NB4 (cell line): Measurements from ENCODE around the gene SNX14.

Experiments
- DNase-seq: peaks from one replicate; pipeline ENCODE4 v3.0.0; 2010; ENCODE audit warnings: low read depth
- H3K4me3 ChIP-seq: one replicate; pipeline ENCODE4 v1.5.1; 2011; ENCODE audit warnings: mild to moderate bottlenecking, low read depth, low read length, moderate library complexity
- MYC ChIP-seq: IDR thresholded peaks from 2 replicates; pipeline ENCODE4 v1.6.1; 2011; ENCODE audit warnings: low read depth, low read length
- POLR2A ChIP-seq: IDR thresholded peaks from 2 replicates; pipeline ENCODE4 v1.6.1; 2011; ENCODE audit warnings: mild to moderate bottlenecking; ENCODE audit not compliant: insufficient read length; ENCODE audit errors: extremely low read depth
- TF ChIP-seq, protein P1 (sequence below): IDR thresholded peaks from 2 replicates; pipeline ENCODE4 v1.6.1; 2011; ENCODE audit warnings: low read depth, low read length
- TF ChIP-seq, protein P2 (sequence below): IDR thresholded peaks from one replicate; pipeline ENCODE4 v1.5.1; 2012; ENCODE audit warnings: low read depth, low read length

The SNX14 gene

DNA sequence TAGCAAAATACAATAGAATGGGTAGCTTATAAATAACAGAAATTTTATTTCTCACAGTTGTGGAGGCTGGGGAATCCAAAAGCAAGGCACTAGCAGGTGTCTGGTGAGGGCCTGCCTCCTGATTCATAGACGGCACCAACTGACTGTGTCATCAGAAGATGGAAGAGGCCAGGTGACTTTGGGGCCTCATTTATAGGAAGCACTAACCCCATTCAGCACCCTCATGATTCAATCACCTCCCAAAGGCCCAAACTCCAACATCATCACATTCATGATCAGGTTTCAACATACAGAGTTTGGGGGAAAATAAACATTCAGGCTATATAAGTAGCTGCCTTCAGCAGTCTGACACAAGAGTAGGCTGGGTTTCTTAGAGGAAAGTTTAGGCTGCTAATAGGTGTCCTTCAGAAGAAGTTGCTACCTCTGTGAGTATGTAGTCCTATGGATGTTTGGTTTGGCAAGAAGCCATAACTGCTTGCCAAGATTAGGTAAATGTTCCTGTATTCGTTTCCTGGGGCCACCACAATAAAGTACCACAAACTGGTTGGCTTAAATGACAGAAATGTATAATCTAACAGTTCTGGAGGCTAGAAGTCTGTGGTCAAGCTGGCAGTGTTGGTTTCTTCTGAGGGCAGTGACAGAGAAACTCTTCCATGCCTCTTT, 94.9 kb downstream of the SNX14 start:
- H3K4me3 ChIP-seq: no peak overlapping the region
- DNase-seq: no peak
- TF ChIP-seq, protein P1, sequence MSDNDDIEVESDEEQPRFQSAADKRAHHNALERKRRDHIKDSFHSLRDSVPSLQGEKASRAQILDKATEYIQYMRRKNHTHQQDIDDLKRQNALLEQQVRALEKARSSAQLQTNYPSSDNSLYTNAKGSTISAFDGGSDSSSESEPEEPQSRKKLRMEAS: no peak
- TF ChIP-seq POLR2A (no peak), MYC (no peak)

DNA sequence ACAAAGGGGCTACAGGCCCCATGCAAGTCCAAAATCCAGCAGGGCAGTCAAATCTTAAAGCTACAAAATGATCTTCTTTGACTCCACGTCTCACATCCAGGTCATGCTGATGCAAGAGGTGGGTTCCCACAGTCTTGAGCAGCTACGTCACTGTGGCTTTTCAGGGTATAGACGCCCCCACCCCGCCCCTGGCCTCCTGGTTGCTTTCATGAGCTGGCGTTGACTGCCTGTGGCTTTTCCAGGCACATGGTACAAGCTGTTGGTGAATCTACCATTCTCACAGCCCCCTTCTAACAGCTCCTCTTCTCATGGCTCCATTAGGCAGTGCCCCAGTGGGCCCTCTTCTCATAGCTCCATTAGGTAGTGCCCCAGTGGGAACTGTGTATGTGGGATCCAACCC, 96.8 kb downstream of the SNX14 start:
- DNase-seq: no peak
- H3K4me3 ChIP-seq: no peak overlapping the region
- TF ChIP-seq, protein P2, sequence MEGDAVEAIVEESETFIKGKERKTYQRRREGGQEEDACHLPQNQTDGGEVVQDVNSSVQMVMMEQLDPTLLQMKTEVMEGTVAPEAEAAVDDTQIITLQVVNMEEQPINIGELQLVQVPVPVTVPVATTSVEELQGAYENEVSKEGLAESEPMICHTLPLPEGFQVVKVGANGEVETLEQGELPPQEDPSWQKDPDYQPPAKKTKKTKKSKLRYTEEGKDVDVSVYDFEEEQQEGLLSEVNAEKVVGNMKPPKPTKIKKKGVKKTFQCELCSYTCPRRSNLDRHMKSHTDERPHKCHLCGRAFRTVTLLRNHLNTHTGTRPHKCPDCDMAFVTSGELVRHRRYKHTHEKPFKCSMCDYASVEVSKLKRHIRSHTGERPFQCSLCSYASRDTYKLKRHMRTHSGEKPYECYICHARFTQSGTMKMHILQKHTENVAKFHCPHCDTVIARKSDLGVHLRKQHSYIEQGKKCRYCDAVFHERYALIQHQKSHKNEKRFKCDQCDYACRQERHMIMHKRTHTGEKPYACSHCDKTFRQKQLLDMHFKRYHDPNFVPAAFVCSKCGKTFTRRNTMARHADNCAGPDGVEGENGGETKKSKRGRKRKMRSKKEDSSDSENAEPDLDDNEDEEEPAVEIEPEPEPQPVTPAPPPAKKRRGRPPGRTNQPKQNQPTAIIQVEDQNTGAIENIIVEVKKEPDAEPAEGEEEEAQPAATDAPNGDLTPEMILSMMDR: no peak
- no peak for TF ChIP-seq MYC
- TF ChIP-seq, protein P1: no peak
- no peak for TF ChIP-seq POLR2A

DNA sequence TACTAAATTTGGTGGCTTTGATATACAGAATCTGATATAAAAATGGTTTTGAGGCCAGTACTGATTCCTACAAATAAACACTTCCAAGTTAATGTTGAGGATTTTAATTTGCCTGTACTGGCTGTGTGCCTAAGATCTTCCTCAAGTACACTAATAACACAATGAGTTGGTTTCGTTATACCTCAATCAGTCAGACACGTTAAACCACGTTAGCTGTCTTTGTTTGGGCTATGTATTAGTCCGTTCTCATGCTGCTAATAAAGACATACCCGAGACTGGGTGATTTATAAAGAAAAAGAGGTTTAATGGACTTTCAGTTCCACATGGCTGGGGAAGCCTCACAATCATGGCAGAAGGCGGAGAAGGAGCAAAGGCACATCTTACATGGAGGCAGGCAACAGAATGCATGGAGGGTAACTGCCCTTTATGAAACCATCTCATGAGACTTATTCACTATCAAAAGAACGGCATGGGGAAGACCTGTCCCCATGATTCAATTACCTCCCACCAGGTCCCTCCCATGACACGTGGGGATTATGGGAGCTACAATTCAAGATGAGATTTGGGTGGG, 97.6 kb downstream of the SNX14 start:
- TF ChIP-seq MYC (no peak), POLR2A (no peak)
- no peak for DNase-seq
- no peak overlapping the region for H3K4me3 ChIP-seq

DNA sequence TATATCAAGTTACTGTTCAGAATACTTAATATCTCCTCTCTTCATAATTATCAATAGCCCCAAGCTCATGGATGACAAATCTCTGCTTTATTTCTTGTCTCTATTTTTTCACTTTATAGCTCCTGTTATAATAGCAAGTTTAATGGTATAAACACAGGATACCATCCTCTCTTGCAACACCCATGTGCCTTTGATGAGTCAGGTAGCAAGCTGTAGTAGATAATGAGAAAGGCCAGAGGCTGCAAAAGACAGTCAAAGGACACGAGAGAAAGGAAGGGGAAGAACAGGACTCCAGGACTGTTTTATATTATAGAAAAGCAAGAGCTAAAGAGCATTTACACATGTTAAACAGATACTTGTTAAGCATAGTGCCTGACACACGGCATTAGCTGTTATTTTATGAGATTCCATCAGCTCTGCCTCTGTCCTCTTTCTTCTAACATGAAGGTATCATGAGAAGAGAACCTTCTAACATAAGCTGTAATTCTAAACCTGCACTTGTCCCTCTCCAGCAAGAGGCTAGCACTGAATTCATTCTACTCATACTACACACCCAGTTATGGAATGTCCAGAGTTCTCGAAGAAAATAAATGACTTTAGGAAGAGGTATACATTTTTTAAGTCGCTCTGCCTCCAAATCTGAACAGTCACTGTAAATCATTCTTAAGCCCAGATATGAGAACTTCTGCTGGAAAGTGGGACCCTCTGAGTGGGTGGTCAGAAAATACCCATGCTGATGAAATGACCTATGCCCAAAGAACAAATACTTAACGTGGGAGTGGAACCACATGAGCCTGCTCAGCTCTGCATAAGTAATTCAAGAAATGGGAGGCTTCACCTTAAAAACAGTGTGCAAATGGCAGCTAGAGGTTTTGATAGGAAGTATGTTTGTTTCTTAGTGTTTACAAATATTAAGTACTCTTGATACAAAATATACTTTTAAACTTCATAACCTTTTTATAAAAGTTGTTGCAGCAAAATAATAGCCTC, 98.8 kb downstream of the SNX14 start:
- H3K4me3 ChIP-seq: no peak overlapping the region
- peak; percentile 28 for DNase-seq
- TF ChIP-seq MYC: no peak
- TF ChIP-seq POLR2A: no peak

DNA sequence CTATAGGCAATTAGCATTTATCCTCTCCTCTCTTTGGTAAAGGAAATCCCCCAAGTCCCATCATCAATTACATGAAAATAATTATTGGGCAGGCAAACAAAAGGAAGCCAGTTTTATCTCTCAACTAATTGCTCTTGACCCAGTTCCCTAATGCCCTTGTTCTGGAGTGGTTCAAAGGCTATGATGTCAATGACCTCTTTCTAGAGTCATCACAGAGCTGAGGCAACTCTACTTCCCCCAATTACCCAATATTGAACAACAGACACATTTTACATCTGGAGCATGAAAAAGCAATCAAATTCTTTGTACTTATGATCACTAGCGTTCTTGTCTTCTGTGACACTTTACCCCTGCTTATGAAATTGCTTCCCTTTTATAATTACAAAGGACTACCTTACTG, 100.3 kb downstream of the SNX14 start:
- DNase-seq: peak; percentile 42
- TF ChIP-seq POLR2A: no peak
- H3K4me3 ChIP-seq: no peak overlapping the region

DNA sequence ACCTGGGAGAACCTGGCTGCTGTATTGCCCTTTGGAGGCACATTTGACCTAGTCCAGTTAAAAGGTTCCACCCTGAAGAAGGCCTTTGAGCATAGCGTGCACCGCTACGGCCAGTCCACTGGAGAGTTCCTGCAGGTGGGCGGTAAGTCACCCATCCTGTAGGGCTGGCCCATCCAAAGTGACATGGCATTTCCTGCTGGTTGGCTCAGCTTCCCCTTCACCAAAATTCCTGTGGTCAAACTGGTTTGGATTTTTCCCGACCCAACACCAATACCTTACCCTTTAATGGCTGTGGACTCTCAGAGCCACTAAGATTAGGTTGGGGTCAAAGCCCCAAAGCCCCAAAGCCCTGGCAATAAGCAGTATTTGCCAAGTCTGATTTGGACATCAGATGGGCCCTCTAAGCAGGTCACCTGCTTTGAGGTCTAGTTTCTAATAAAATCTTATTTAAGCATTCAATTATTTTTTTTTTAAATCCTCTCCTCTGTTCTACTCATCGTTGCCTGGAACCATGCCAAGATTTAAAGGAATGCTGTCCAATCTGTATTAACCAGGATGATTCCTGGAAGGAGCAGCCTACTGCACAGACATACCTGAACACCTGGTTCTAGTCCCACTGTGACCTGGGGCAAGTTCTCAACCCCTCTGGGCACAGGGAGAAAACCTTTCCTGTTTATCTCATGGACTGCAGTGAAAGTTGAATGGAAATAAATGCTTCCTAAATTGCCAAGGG, 103.0 kb downstream of the SNX14 start:
- no peak for DNase-seq
- no peak overlapping the region for H3K4me3 ChIP-seq
- no peak for TF ChIP-seq POLR2A
- TF ChIP-seq MYC: no peak
- TF ChIP-seq, protein P2: no peak
- TF ChIP-seq, protein P1: no peak

DNA sequence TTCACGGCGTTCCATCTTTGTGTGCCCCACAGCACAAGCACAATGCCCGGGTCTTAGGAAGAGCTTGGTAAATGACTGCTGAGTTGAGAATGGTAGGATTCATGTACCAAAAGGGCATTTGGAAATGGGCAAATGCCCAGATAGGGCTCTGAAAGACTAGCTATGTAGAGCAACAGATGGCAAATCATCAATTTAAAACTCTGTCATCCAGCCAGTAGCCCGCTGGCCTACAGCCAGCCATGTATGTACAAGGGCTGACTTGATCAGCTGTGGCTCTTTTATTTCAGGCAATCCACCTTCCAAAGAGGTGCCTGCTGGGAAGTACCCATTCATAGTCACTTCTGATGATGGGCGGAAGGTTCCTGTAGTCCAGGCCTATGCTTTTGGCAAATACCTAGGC, 108.7 kb downstream of the SNX14 start:
- no peak for TF ChIP-seq MYC
- TF ChIP-seq, protein P1: no peak
- TF ChIP-seq POLR2A: no peak
- TF ChIP-seq, protein P2: no peak
- DNase-seq: no peak
- no peak overlapping the region for H3K4me3 ChIP-seq
